Measurements from ENCODE around the gene SPDYE16. TPM values are rescaled to one million over a fixed set of nuclear protein-coding genes. Genes with fewer than 3 reads are reported as not detected.
"Not testable (repeated sequence)": the region's sequence is repeated elsewhere in the genome, so short reads cannot be mapped to it uniquely, and the experiment has no call there.

The SPDYE16 gene
- not detected in 2 replicates for polyA plus RNA-seq (2011; rRNA removed)
- polyA minus RNA-seq (2011; rRNA and poly(A)+ RNA removed) = not detected in 2 replicates

- H3K27me3 ChIP-seq (ENCODE audit: control insufficient read depth, insufficient read depth, low read length); DNase-seq (ENCODE audit: low read depth); CTCF ChIA-PET; H3K36me3 ChIP-seq (ENCODE audit: control insufficient read depth, insufficient read depth, low read length); POLR2A ChIA-PET; H3K4me3 ChIP-seq (ENCODE audit: low read depth, low read length): not testable (repeated sequence)
These were observed at the start of gene SPDYE16 for GRCh38 chr7:76543197-76543596. SPDYE16 (minus strand) TSS chr7:76543297; CDS start chr7:76541459, 1,838 bp downstream.

- H3K4me3 ChIP-seq (ENCODE audit: low read depth, low read length); CTCF ChIA-PET; POLR2A ChIA-PET; H3K27me3 ChIP-seq (ENCODE audit: control insufficient read depth, insufficient read depth, low read length); DNase-seq (ENCODE audit: low read depth); H3K36me3 ChIP-seq (ENCODE audit: control insufficient read depth, insufficient read depth, low read length): not testable (repeated sequence)
These were observed 49.6 kb upstream of the SPDYE16 start for GRCh38 chr7:76592694-76593093.

- CTCF ChIA-PET; H3K36me3 ChIP-seq (ENCODE audit: control insufficient read depth, insufficient read depth, low read length); H3K4me3 ChIP-seq (ENCODE audit: low read depth, low read length); POLR2A ChIA-PET; H3K27me3 ChIP-seq (ENCODE audit: control insufficient read depth, insufficient read depth, low read length); DNase-seq (ENCODE audit: low read depth): not testable (repeated sequence)
These were observed 48.7 kb upstream of the SPDYE16 start for GRCh38 chr7:76591602-76592304.

GRCh38 chr7:76591033-76591432 lies 47.9 kb upstream of the SPDYE16 start:
- POLR2A ChIA-PET; CTCF ChIA-PET; H3K4me3 ChIP-seq (ENCODE audit: low read depth, low read length); DNase-seq (ENCODE audit: low read depth); H3K27me3 ChIP-seq (ENCODE audit: control insufficient read depth, insufficient read depth, low read length); H3K36me3 ChIP-seq (ENCODE audit: control insufficient read depth, insufficient read depth, low read length): not testable (repeated sequence)

GRCh38 chr7:76588586-76588985 lies 45.5 kb upstream of the SPDYE16 start:
- H3K36me3 ChIP-seq (ENCODE audit: control insufficient read depth, insufficient read depth, low read length); POLR2A ChIA-PET; H3K4me3 ChIP-seq (ENCODE audit: low read depth, low read length); DNase-seq (ENCODE audit: low read depth); CTCF ChIA-PET; H3K27me3 ChIP-seq (ENCODE audit: control insufficient read depth, insufficient read depth, low read length): not testable (repeated sequence)

- H3K4me3 ChIP-seq (ENCODE audit: low read depth, low read length); H3K27me3 ChIP-seq (ENCODE audit: control insufficient read depth, insufficient read depth, low read length); DNase-seq (ENCODE audit: low read depth); H3K36me3 ChIP-seq (ENCODE audit: control insufficient read depth, insufficient read depth, low read length); POLR2A ChIA-PET; CTCF ChIA-PET: not testable (repeated sequence)
These were observed 43.7 kb upstream of the SPDYE16 start for GRCh38 chr7:76586585-76587315.

GRCh38 chr7:76583636-76584281 lies 40.7 kb upstream of the SPDYE16 start:
- H3K27me3 ChIP-seq (ENCODE audit: control insufficient read depth, insufficient read depth, low read length); DNase-seq (ENCODE audit: low read depth); H3K4me3 ChIP-seq (ENCODE audit: low read depth, low read length); CTCF ChIA-PET; H3K36me3 ChIP-seq (ENCODE audit: control insufficient read depth, insufficient read depth, low read length); POLR2A ChIA-PET: not testable (repeated sequence)

- CTCF ChIA-PET; POLR2A ChIA-PET; H3K27me3 ChIP-seq (ENCODE audit: control insufficient read depth, insufficient read depth, low read length); H3K36me3 ChIP-seq (ENCODE audit: control insufficient read depth, insufficient read depth, low read length); H3K4me3 ChIP-seq (ENCODE audit: low read depth, low read length): not testable (repeated sequence)
- peak; percentile 59 for DNase-seq (ENCODE audit: low read depth)
These were observed 39.9 kb upstream of the SPDYE16 start for GRCh38 chr7:76582848-76583631.

GRCh38 chr7:76575919-76576655 lies 33.0 kb upstream of the SPDYE16 start:
- H3K27me3 ChIP-seq (ENCODE audit: control insufficient read depth, insufficient read depth, low read length); POLR2A ChIA-PET; H3K4me3 ChIP-seq (ENCODE audit: low read depth, low read length); H3K36me3 ChIP-seq (ENCODE audit: control insufficient read depth, insufficient read depth, low read length); DNase-seq (ENCODE audit: low read depth); CTCF ChIA-PET: not testable (repeated sequence)

- H3K36me3 ChIP-seq (ENCODE audit: control insufficient read depth, insufficient read depth, low read length); DNase-seq (ENCODE audit: low read depth); POLR2A ChIA-PET; H3K27me3 ChIP-seq (ENCODE audit: control insufficient read depth, insufficient read depth, low read length); H3K4me3 ChIP-seq (ENCODE audit: low read depth, low read length); CTCF ChIA-PET: not testable (repeated sequence)
These were observed 32.3 kb upstream of the SPDYE16 start for GRCh38 chr7:76575431-76575830.

GRCh38 chr7:76572296-76572695 lies 29.2 kb upstream of the SPDYE16 start:
- POLR2A ChIA-PET; CTCF ChIA-PET; H3K27me3 ChIP-seq (ENCODE audit: control insufficient read depth, insufficient read depth, low read length); H3K36me3 ChIP-seq (ENCODE audit: control insufficient read depth, insufficient read depth, low read length); DNase-seq (ENCODE audit: low read depth); H3K4me3 ChIP-seq (ENCODE audit: low read depth, low read length): not testable (repeated sequence)

- H3K36me3 ChIP-seq (ENCODE audit: control insufficient read depth, insufficient read depth, low read length); POLR2A ChIA-PET; CTCF ChIA-PET; H3K27me3 ChIP-seq (ENCODE audit: control insufficient read depth, insufficient read depth, low read length); DNase-seq (ENCODE audit: low read depth); H3K4me3 ChIP-seq (ENCODE audit: low read depth, low read length): not testable (repeated sequence)
These were observed 27.3 kb upstream of the SPDYE16 start for GRCh38 chr7:76570324-76570775.

Data from BJ (cell line).